Osteocyte (in vitro differentiated cells): ENCODE data around the gene FOXK1. TPM values are rescaled to one million over a fixed set of nuclear protein-coding genes. Genes with fewer than 3 reads are reported as not detected.

Source experiments
- DNase-seq: peaks from one replicate; pipeline ENCODE4 v3.0.0; 2021; ENCODE audit warnings: mixed read lengths; ENCODE audit not compliant: unreplicated experiment; ENCODE audit errors: extremely low spot score
- H3K27ac Mint-ChIP-seq: one replicate; pipeline ENCODE4 v1.8.0; 2021; ENCODE audit warnings: mild to moderate bottlenecking, mixed read lengths; ENCODE audit not compliant: unreplicated experiment
- H3K27me3 Mint-ChIP-seq: one replicate; pipeline ENCODE4 v1.8.0; 2021; ENCODE audit warnings: mixed read lengths; ENCODE audit not compliant: unreplicated experiment
- H3K36me3 Mint-ChIP-seq: one replicate; pipeline ENCODE4 v1.8.0; 2021; ENCODE audit warnings: mixed read lengths; ENCODE audit not compliant: unreplicated experiment
- H3K4me1 Mint-ChIP-seq: one replicate; pipeline ENCODE4 v1.8.0; 2021; ENCODE audit warnings: mixed read lengths; ENCODE audit not compliant: unreplicated experiment
- H3K4me3 Mint-ChIP-seq: one replicate; pipeline ENCODE4 v1.8.0; 2021; ENCODE audit warnings: mild to moderate bottlenecking, moderate library complexity, mixed read lengths; ENCODE audit not compliant: unreplicated experiment
- H3K9me3 Mint-ChIP-seq: one replicate; pipeline ENCODE4 v1.8.0; 2021; ENCODE audit warnings: mixed read lengths; ENCODE audit not compliant: unreplicated experiment
- total RNA-seq: library from RNA; stranded (reverse); gene quantifications from 2 replicates; pipeline ENCODE4 v1.2.1, GENCODE V29; 2021
- TF ChIP-seq, protein P1 (sequence below): fragments of 200-600 bp; sonication (generic); IDR thresholded peaks from 2 replicates; pipeline ENCODE4 v1.5.0; 2021; ENCODE audit warnings: antibody characterized with exemption, mild to moderate bottlenecking, moderate library complexity

FOXK1 gene
- total RNA-seq, 1 donor from 2014 or later = 56.2 TPM

DNA sequence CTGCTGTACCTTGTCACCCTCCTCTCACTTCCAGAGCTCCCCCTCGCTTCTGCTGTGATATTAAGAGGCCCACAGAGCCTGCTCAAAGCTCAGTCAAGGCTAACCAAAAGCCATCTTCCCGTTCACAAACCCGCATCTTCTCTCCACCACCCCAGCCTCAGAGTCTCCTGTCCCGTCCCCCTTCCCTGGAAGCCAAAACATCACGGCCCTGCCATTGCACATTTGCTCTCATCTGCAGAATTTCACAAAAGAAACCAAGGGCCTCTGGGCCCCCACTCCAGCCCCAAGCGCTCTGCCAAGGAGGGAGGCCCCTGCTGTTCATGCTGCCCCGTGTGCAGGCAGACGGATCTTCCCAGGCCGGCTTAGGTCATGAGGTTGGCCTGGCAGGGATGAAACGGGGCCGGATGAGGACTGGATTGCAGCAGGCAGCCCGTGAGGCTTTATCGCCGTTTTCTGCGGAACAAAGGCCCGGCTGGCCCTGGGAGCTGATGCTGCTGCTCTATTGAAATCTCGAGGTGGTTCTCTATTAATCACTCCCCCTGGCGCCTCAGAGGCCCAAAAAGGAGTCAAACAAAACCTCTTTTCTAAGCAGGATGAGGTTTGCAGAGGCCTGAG is 31.6 kb upstream of the FOXK1 start:
- H3K4me3 Mint-ChIP-seq = no peak overlapping the region
- no peaks in the 10 kb centered on the region for H3K36me3 Mint-ChIP-seq
- peak overlapping the region; percentile 64 for H3K27ac Mint-ChIP-seq
- H3K9me3 Mint-ChIP-seq = no peaks in the 10 kb centered on the region
- no peak for DNase-seq
- H3K4me1 Mint-ChIP-seq = peaks cover 16% of the 10 kb centered on the region
- TF ChIP-seq, protein P1, sequence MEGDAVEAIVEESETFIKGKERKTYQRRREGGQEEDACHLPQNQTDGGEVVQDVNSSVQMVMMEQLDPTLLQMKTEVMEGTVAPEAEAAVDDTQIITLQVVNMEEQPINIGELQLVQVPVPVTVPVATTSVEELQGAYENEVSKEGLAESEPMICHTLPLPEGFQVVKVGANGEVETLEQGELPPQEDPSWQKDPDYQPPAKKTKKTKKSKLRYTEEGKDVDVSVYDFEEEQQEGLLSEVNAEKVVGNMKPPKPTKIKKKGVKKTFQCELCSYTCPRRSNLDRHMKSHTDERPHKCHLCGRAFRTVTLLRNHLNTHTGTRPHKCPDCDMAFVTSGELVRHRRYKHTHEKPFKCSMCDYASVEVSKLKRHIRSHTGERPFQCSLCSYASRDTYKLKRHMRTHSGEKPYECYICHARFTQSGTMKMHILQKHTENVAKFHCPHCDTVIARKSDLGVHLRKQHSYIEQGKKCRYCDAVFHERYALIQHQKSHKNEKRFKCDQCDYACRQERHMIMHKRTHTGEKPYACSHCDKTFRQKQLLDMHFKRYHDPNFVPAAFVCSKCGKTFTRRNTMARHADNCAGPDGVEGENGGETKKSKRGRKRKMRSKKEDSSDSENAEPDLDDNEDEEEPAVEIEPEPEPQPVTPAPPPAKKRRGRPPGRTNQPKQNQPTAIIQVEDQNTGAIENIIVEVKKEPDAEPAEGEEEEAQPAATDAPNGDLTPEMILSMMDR = no peak
- H3K27me3 Mint-ChIP-seq = no peaks in the 10 kb centered on the region

DNA sequence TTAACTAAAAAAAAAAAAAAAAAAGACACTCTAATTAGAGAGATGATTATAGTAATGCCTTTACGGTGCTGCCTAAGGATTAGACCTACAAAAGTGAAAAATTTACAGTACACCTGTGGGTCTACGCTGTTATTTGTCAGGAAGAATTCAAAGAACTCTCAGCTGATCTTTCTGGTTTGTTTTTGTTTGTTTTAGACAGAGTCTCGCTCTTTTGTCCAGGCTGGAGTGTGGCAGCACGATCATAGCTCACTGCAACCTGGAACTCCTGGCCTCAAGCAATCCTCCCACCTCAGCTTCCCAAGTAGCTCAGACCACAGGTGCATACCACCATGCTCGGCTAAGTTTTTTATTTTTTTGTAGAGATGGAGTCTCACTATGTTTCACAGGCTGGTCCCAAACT is 28.3 kb upstream of the FOXK1 start:
- H3K4me3 Mint-ChIP-seq = no peak overlapping the region
- peaks cover 5% of the 10 kb centered on the region for H3K36me3 Mint-ChIP-seq
- no peaks in the 10 kb centered on the region for H3K9me3 Mint-ChIP-seq
- TF ChIP-seq, protein P1 = no peak
- no peaks in the 10 kb centered on the region for H3K27me3 Mint-ChIP-seq
- DNase-seq = no peak
- no peak overlapping the region for H3K27ac Mint-ChIP-seq
- peaks cover 16% of the 10 kb centered on the region for H3K4me1 Mint-ChIP-seq

DNA sequence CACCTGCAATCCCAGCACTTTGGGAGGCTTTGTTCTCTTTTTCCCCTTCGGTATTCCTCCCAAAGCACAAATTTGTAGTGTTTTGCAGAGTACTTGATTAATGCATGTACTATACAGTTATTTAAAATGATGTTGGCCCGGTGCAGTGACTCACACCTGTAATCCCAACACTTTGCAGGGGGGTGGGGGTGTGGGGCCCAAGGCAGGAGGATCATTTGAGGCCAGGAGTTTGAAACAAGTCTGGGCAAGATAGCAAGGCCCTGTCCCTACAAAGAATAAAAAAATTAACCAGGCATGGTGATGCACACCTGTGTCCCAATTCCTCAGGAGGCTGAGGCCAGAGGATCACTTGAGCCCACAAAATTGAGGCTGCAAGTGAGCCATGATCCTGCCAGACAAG is 26.8 kb upstream of the FOXK1 start:
- Mint-ChIP-seq H3K9me3 (peaks cover 8% of the 10 kb centered on the region), H3K4me3 (no peak overlapping the region), H3K4me1 (peaks cover 14% of the 10 kb centered on the region), H3K27me3 (no peaks in the 10 kb centered on the region), H3K27ac (no peak overlapping the region), H3K36me3 (peaks cover 9% of the 10 kb centered on the region)
- TF ChIP-seq, protein P1 = no peak
- no peak for DNase-seq

DNA sequence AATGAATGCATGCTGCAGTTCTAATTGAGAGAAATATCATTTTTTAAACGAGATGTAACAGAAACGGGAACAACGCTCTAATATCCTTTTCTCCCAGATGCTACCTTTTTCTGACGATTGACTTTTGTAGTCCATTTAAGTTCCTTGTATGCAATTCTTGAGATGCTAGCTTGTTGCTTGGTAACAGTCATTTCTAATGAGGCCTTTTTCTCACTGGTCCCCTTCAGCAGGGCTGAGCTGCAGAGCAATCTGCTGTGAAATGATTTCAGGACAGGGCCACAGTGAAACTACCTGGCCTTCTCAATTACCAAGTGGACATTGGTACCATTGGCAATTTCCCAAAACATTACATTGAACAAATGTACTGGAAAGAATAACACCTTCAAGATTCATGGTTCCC is 26.2 kb upstream of the FOXK1 start:
- peaks cover 10% of the 10 kb centered on the region for H3K9me3 Mint-ChIP-seq
- H3K27ac Mint-ChIP-seq = no peak overlapping the region
- H3K4me3 Mint-ChIP-seq = no peak overlapping the region
- no peak for DNase-seq
- H3K27me3 Mint-ChIP-seq = no peaks in the 10 kb centered on the region
- TF ChIP-seq, protein P1 = no peak
- peaks cover 8% of the 10 kb centered on the region for H3K4me1 Mint-ChIP-seq
- H3K36me3 Mint-ChIP-seq = peaks cover 9% of the 10 kb centered on the region

DNA sequence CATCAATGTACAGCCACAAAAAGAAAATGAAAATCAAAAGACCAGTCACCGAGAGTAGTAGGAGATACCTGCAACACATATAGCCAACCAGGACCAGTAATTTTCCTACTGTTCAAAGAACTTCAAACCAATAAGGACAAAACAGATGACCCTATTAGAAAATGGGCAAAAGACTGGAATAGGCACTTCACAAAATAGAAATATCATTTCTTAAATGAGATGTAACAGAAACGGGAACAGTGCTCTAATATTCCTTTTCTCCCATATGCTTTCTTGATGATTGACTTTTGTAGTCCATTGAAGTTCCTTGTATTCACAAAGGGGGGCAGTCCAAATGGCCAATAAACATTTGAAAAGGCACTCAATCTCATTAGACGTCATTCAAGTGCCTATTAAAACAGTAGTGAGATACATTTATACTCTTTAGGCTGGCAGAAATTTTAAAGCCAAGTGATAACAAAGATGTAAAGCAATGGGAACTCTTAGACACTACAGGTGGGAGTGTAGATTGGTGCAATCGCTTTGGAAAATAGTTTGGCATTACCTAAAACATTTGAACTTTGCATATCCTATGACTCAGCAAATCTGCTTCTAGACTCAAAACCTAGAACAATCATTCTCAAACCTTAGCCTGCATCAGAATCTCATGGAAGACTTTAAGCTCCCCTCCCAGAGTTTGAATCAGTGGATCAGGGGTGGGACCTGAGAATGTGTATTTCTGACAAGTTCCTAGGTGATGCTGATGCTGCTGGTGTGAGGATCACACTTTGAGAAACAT is 24.3 kb upstream of the FOXK1 start:
- H3K4me1 Mint-ChIP-seq = no peaks in the 10 kb centered on the region
- no peak overlapping the region for H3K4me3 Mint-ChIP-seq
- DNase-seq = no peak
- peaks cover 10% of the 10 kb centered on the region for H3K9me3 Mint-ChIP-seq
- no peaks in the 10 kb centered on the region for H3K27me3 Mint-ChIP-seq
- TF ChIP-seq, protein P1 = no peak
- peaks cover 9% of the 10 kb centered on the region for H3K36me3 Mint-ChIP-seq
- H3K27ac Mint-ChIP-seq = no peak overlapping the region
